Bladder microvascular endothelial cell (primary cell): ENCODE data around the gene MTHFD1. TPM values are rescaled to one million over a fixed set of nuclear protein-coding genes. Genes with fewer than 3 reads are reported as not detected.

ENCODE experiments used
- total RNA-seq: library from RNA; depleted of rRNA; stranded (reverse); fragments of >200 nt; gene quantifications from 2 replicates; pipeline ENCODE4 v1.2.3, GENCODE V29; 2014

The MTHFD1 gene
- total RNA-seq = 45.8 and 70.4 TPM in 2 replicates

GRCh38 chr14:64387782-64388532 is at the start of gene MTHFD1:
MTHFD1 (plus strand) TSS chr14:64388353; CDS start chr14:64388428, 75 bp downstream.

GRCh38 chr14:64465191-64465822 is 77.2 kb downstream of the MTHFD1 start, which contains the start of gene AKAP5:
AKAP5 (plus strand) TSS chr14:64465499; CDS start chr14:64468395, 2,896 bp downstream.

GRCh38 chr14:64503434-64504309 is 115.5 kb downstream of the MTHFD1 start, which contains the start of gene ZBTB25:
ZBTB25 (minus strand) TSS chr14:64503838; CDS start chr14:64490533, 13,305 bp downstream.

GRCh38 chr14:64504310-64504896 is 116.2 kb downstream of the MTHFD1 start, which contains the start of gene ZBTB1:
ZBTB1 (plus strand) TSS chr14:64504770; CDS start chr14:64521505, 16,735 bp downstream.

Other genes starting within 250 kb of the MTHFD1 start
- 0.31 and 0.49 TPM in 2 replicates for gene ESR2, start 94.0 kb upstream of the MTHFD1 start, total RNA-seq
- gene AKAP5, start 77.1 kb downstream of the MTHFD1 start, total RNA-seq = 0.32 and 0.82 TPM in 2 replicates
- gene ZBTB25, start 115.5 kb downstream of the MTHFD1 start, total RNA-seq = 2.1 and 4.7 TPM in 2 replicates
- 27.8 and 60.9 TPM in 2 replicates for gene ZBTB1, start 116.4 kb downstream of the MTHFD1 start, total RNA-seq
- gene HSPA2, start 152.4 kb downstream of the MTHFD1 start, total RNA-seq = 6.3 and 8.7 TPM in 2 replicates
- gene PPP1R36, start 161.6 kb downstream of the MTHFD1 start, total RNA-seq = 0.57 and 0.81 TPM in 2 replicates